HT1080 (cell line): ENCODE results near the gene PAX6. TPM values are rescaled to one million over a fixed set of nuclear protein-coding genes. Genes with fewer than 3 reads are reported as not detected.
"Not testable (repeated sequence)": the region's sequence is repeated elsewhere in the genome, so short reads cannot be mapped to it uniquely, and the experiment has no call there.

Experiments used
- DNase-seq: peaks from one replicate; pipeline ENCODE4 v3.0.0-alpha.2; 2015; ENCODE audit warnings: low read depth
- total RNA-seq: library from RNA; depleted of rRNA; stranded (reverse); fragments of >200 nt; shearing (Covaris generic); gene quantifications from 2 replicates; pipeline ENCODE4 v1.2.3, GENCODE V29; 2014

PAX6 gene
- total RNA-seq, 1 experiment from 2014 or later: 0.35 TPM

DNA sequence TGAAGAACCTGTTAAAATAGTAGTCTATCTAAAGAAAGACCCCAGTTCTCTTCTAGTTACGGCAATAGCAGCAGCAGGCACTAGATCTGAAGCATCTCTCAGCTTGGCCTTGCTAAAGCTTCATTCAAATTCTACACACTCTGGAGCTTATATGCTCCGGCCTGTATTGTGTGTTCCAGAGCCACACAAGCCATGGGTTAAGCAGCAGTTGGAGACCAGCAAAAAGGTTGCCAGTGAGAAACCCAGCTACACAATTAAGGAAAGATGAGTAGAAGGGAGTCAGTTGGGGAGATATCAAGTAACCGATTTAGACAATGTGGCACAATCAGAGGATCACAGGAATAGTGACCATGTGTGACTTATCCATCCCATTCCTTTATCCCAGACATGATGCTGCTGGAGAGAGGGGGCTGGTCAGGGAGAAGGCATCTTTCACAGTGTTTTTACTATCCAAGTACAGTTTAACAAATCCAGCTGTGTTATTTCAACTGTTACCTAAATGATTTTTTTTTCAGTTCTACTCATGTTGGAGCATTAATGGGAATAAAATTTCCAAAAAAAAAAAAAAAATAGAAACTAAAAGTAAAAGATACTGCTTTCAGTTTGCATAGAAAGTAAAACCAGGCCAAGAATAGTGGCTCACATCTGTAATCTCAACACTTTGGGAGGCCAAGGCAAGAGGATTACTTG, 41.0 kb downstream of the PAX6 start:
- no peak for DNase-seq

DNA sequence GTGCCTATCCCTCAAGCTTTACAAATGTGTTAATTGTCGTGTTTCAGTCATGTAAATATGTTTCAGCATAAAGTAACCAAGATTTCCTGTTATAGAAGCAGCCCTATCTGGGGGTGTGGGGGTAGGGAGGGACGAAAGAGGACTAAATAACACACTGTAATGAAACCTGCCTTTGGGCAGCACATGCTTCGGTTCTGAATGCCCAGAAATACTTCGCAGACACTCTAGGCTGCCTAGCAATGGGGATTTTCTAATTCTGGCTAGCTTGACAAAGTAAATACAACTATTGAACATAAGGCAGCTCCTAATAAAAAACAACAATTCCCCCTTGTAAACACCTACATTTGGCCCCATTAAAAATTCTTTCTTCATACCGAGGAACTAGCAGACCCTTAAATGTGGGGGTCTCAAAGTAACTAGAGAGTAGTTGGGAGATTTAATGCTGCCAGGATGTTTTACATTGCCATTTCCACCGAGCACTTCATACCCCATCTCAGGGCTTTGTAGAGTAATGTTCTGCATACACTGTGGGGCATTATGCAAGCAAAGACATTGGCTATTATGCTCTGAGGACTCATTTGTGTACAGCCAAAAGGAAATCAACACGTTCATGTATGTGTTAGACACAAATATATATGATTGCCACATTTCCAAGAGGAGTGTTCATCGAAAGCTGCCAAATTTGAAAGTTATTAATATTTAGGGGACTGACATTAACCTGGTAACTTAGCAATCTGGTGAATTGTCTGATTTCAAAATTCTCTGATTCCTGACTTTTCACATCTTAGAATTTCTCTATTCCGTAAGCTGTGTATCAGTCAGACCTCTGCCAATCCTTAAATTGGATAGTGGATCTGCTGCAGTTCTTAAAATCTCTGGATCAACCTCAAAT, 42.1 kb downstream of the PAX6 start:
- DNase-seq: no peak

DNA sequence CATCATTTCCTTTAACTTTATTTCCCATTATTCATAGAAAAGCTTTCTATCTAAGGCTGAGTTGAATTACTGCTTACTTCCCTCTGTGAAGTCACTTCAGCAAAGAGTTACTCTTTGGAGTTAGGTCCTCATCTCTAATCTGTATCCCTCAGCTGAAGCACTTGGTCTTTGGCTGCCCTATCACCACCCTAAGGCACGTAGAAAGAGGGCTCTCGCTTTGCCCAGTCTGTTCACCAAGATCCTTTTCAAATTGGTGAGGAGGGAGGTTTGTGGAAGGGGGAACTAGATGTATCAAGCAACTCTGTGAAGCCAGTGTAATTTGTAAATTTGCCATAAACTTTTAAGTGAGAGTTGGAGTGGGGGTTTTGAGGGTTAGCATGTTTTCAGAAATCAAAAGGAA, 43.4 kb downstream of the PAX6 start:
- DNase-seq: no peak

DNA sequence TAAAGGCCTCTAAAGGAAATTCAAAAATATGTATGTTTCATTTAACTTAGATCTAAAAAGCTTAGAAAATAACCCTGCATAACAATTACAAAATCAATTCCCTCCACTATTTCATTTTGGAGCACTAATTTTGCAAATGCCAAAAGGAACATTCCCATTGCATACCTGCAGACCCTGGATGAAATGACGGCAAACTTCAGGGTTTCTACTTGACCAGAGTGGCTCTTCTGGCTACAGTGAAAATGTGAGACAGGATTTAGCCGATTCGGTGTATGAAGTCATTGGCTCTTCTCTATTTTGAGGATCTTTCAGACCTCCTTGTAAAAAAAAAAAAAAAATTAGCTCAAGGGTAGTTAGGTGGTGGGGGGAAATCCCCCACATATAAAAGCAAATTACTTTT, 44.1 kb downstream of the PAX6 start:
- no peak for DNase-seq

DNA sequence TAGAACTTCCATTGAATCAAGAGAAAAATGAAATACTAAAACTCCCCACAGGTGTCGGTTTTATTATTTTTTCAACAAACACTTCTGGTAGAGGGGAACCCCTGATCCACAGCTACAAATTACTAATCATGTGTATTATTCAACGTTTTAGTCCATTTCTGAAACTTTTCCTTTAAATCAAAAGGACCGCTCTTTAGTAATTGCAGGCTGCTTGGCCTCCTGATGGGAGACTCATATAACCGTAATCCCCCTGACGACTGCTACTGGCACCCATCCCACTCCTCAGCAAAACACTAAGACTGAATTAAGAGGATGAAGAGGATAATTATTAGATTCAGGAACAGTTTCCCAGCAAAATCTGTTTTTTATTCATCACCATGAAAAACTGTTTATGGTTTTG, 46.4 kb downstream of the PAX6 start:
- DNase-seq: no peak

DNA sequence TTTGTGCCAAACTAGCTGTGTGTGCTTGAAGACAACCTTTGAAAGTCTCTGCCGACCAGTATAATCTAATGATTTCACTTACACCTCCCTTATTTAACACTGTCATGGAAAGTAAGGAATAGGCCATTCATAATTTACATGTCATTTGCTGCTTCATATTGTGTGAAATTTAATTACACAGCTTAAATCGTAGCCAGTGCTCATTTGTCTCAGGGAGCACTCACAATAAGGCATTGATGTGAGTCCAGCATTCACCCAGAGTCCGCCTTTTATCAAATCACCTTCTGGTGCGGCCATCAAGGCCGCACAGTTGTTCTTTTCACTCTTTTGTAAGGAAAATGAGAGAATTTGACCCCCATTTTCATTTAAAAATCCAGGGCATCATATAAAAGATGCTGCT, 46.9 kb downstream of the PAX6 start:
- no peak for DNase-seq

DNA sequence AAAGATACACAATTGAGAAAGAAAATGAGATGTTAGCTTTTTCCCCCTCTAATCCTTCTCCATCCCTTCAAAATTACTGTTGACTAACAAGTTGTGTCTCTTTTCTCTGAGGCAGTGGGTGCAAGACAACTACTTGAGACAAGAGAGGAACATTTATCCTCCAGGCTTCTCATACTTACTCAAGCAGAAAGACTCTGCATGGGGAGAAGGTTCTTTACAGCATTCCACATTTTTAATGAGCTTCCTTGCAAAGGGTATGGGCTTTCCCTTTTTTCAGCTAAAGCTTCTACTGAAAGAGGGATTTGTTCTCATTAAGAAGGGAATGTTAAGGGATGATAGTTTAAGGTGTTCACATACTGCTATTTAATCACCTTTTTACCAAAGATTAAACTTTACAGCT, 47.8 kb downstream of the PAX6 start:
- DNase-seq: no peak

DNA sequence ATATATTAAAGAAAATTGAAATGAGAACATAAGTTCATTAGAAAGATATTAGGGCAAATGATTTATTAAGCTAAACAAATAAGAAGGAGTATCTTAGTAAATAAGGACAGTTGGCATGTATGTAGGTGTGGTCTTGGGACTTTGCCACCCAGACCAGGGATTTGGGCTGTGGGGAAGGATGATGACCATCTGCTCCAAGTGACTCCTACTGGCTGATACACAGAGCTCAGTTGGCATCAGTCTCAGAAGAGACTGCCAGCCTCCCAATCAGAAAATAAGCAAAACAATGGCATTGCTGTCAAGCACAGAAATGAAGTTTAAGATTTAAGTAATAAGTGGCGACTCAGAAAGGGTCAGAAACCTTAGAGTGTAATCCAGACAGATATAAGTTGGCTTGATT, 49.5 kb downstream of the PAX6 start:
- DNase-seq: no peak

DNA sequence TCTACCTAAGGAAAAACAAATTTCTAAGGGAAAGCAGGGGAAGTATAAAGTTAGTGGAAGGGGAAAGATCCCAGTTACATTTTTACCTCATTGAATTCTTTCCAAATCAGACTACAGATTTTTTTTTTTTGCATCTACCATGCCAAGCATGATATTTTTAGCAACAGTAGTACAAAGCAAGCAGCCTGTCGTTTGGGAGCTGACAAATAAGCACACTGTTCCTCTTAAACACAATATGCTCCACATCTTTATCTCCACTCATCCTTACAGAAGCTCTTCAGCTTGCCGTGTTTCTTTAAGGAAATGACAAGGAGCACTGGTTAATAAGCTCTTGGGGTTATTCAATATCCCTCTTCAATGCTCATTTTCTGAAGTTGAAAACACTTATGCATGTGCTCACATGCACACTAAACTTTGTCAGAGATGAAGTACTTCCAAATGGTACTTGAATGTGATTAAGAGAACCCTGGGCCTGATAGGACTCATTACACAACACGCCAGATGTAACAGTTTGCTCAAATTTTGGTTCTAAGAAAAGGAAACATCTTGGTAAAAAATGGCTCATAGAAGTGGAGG, 53.8 kb downstream of the PAX6 start:
- DNase-seq: no peak

DNA sequence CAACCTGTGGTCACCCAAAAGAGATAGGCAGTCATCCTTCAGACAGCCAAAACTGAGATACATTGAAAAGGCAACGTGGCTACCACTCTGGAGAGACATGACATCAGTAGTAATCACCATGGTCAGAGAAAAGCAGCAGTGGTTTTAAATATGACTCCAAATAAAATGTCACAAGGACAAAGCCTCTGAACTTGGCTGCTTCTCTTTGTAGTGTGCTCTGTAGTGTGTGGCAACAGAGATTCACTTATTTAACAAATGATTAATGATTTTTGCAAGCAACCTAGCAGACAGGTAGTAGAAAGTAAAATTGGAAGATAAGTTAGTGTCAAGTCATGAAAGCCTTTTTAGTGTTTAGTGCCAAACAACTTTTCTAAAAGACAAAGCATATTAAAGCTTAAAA, 63.5 kb downstream of the PAX6 start:
- no peak for DNase-seq

DNA sequence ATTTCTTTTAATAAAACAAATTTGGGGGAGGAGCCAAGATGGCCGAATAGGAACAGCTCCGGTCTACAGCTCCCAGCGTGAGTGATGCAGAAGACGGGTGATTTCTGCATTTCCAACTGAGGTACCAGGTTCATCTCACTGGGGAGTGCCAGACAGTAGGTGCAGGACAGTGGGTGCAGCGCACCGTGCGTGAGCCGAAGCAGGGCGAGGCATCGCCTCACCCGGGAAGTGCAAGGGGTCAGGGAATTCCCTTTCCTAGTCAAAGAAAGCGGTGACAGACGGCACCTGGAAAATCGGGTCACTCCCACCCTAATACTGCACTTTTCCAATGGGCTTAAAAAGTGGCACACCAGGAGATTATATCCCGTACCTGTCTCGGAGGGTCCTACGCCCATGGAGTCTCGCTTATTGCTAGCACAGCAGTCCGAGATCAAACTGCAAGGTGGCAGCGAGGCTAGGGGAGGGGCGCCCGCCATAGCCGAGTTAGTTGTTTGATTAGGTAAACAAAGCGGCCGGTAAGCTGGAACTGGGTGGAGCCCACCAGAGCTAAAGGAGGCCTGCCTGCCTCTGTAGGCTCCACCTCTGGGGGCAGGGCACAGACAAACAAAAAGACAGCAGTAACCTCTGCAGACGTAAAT, 70.3 kb downstream of the PAX6 start:
- not testable (repeated sequence) for DNase-seq

DNA sequence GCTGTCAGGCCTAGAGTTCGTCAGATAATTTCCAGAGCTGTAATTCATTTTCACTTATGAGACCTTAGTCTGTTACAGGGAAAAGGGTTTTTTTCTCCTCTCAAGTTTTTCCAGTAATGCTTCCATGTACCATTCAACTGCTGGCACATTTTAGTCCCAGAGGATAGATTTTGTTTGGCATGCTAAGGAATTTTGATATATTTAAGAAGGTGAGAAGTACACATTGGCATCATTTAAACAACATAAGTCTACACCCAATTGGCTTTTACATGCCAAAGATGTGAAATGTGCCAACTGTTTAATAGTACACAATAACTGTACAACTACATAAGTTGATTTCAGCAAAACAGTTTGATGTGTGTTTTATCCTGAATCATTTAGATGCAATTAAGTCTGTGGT, 71.0 kb downstream of the PAX6 start:
- no peak for DNase-seq
